HG03280 (cell line): Measurements from ENCODE around the gene NDUFAF2.
"Not testable (repeated sequence)": the region's sequence is repeated elsewhere in the genome, so short reads cannot be mapped to it uniquely, and the experiment has no call there.

ENCODE experiments used
- ATAC-seq: cut with Tn5 transposase; IDR thresholded peaks from one replicate; pipeline ENCODE4 v1.9.1; 2021; ENCODE audit warnings: mild to moderate bottlenecking, moderate library complexity; ENCODE audit not compliant: unreplicated experiment

The NDUFAF2 gene

GRCh38 chr5:61047346-61047745, 102.3 kb downstream of the NDUFAF2 start:
- no peak for ATAC-seq

GRCh38 chr5:61048534-61048933, 103.5 kb downstream of the NDUFAF2 start:
- ATAC-seq, result no peak

DNA sequence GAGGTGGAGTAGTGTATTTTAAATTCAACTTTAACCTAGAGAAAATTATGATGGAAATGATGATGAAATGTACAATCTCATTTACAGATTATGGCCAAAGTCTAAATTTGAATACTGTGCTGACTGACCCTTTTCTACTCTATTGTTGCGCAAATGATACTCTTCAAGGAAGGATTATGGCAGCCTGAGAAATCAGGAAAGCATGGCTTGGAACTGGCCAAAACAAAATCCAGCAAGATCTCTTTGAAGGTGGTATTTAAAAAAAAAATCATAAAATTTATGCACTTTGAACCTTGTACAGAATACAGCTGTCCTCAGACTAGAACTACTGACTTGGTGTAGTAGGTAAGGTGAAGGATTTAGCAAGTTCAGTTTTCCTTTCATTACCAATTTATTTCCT, 105.3 kb downstream of the NDUFAF2 start:
- no peak for ATAC-seq

DNA sequence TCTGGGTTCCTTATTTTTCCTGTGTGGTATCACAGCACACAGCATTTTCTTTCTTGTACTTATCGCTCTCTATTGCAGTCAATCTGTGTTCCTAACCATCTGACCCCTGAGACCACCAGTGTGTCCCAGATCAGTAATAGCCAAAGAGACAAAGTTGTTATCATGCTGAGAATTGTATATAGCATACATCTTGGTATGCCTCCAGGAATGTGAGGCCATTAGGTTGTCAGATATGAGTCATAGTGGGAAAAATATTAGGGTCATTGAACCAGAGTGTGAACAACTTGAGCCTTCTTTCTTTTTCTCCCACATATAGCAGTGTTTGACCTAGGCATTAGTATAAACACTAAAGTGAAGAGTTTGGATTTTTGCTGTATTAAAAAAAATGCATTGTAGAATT, 106.3 kb downstream of the NDUFAF2 start:
- ATAC-seq, result no peak

DNA sequence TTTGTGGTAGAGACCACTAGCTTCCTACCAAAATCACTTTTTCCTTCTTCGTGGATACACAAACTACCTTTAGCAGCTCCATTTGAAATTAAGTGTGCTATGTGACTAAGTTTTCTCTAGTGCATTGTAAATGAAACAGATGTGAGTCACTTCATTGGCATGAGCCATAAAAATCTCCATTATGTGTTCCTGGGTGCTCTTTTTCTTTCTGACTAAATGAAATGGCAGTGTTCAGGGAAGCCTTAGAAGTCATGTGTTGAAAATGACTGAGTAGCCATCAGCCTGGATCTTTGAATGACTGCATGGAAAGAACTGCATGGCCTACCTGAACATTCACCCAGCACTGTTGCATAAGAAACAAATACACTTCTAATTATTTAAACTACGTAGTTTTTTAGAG, 107.9 kb downstream of the NDUFAF2 start:
- no peak for ATAC-seq

GRCh38 chr5:61053937-61054336, 108.9 kb downstream of the NDUFAF2 start:
- ATAC-seq, result no peak

DNA sequence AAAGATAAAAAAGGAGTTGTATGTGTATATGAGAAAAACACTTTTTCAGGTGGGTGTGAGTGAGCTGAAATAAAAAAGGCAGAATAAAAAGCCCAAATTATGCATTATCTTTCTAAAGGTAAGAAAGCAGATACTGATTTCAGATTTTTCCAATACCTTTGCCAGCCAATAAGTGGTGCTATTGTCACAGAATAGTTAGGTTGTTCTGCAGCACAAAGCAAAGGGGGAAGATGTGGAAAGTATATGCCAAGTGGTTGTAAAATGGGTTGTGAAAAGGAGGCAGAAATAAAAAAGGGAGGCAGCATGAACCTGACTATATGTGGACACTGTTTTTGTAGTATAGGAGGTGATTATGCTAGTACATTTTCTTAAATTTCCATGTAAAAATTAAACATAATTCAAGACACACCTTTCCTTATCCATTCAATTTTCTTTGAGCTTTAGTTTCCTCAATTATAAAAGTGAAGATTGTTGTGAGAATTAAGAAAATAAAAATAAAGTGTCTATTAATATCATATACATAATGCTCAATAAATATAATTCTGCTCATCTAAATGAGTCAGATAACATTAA, 110.5 kb downstream of the NDUFAF2 start:
- no peak for ATAC-seq

DNA sequence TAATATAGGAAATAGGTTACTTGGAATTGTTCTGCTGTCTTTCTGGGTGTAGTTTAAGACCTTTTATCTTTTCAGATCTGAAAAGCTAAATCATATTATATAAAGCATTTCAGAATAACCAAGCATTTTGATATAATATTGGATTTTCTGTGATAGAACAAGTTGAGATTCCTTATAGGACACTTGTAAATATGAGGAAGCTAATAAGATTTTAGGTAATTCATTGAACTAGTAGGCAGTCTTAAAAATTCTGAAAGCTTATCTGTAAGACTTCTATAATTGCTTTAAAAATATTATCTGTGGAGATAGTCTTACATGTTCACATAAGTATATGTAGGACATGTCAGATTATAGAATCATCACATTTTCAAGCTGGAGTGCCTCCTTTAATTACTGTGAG, 114.5 kb downstream of the NDUFAF2 start:
- no peak for ATAC-seq

DNA sequence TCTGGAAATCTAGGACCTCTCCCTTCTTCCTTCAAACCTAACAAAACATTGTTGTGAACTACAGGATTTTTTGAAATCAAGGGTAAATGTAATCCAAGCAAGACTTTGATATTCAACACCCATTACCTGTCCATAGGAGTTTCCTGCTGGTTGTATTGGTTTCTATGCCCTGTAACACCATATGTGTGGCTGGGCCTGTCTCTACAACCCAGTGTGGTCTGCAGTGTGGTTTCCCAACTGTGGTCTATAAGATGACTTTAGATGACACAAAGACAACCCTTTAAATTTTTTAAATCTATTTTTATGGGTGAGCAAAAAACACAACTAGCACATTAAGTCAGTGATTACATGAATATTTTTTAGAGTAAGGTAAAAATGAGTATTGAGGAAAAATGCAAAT, 124.1 kb downstream of the NDUFAF2 start:
- ATAC-seq, result no peak

DNA sequence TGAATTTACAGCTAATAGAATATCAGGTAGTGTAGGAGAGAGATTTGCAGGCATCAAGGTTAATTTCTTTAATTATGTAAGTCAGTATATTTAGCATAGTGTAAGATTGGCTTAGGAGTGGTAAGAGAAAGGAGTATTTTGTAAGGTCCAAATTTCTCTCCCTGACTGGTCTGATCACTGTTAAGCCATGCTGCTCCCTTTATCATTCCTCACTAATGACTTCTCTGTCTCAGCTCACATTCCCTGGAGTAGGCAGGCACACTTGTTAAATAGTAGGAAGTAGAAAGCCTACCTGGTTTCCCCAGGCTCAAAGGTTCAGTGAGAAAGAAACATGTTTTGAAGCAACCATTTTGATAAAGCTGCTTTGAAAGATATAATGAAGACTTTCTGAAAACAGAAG, 126.5 kb downstream of the NDUFAF2 start:
- no peak for ATAC-seq

- ATAC-seq, result no peak
These were observed 131.6 kb downstream of the NDUFAF2 start for GRCh38 chr5:61076626-61077025.

DNA sequence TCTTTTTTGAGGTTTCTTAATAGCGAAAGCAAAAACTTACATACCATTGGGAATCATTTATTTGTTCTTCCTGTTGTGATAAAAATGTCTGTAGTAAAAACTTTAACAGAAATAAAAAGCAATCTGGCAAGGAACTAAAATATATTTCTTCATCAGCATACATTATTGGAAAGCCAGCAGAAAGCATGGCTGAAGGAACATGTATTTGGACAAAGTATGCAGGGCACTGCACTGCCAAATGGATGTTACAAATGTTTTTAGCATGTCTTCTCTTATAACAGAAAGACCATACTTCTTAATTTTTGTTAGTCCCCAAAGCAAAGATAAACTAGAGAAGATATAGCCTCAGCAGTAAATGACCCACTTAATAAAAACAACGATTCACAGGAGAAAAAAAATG, 136.7 kb downstream of the NDUFAF2 start:
- no peak for ATAC-seq

- no peak for ATAC-seq
These were observed 137.7 kb downstream of the NDUFAF2 start for GRCh38 chr5:61082516-61083280.

DNA sequence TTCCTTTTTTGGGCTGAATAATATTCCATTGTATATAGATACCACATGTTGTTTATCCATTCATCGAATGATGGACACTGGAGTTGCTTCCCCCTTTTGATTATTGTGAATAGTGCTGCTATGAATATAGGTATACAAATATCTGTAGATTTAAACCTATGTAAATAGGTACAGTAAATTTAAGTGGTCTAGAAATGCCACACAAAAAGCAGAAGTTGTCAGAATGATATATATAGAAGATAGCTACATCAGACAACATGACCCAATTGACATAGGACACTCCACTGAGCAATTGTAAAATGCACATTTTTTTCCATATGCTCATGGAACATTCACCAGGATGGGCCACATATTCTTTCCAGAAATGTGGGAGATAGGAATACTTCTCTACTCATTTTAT, 139.7 kb downstream of the NDUFAF2 start:
- no peak for ATAC-seq

GRCh38 chr5:61085885-61086284, 140.9 kb downstream of the NDUFAF2 start:
- ATAC-seq, result no peak

DNA sequence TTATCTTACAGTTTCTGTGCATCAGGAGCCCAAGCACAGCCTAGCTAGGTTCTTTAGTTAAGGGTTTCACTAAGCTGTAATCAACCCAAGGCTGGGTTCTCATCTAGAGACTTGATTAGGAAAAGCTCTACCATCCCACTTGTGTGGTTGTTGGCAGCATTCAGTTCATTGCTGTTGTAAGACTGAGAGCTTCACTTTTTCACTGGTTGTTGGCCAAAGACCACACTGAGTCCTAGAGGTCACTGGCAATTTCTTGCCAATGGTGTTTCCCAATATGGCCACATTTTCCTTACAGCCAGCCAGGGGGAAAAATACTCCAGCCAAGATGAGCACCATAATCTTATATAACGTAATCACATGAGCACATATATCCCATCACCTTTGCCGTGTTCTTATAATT, 142.9 kb downstream of the NDUFAF2 start:
- no peak for ATAC-seq

GRCh38 chr5:61089351-61089750, 144.3 kb downstream of the NDUFAF2 start:
- no peak for ATAC-seq

- ATAC-seq, result not testable (repeated sequence)
These were observed 148.2 kb downstream of the NDUFAF2 start for GRCh38 chr5:61093046-61093771.

DNA sequence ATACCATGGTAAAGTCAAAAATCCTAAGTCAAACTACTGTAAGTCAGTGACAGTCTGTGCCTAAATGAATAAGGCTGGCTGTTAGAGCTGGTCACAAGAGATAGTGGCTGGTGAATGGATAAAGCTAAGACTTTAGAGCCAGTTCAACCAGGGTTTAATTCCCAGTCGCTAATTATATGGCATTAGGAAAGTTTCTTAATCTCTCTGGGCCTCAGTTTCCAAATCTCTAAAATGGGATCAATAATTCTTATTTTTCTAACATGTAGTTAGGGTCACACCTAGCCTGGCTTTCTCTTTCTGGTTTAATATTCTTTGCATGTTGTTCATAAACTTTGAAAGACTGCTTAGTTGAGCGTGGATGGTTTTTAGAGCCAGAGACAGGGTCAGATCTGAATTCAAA, 152.5 kb downstream of the NDUFAF2 start:
- no peak for ATAC-seq

DNA sequence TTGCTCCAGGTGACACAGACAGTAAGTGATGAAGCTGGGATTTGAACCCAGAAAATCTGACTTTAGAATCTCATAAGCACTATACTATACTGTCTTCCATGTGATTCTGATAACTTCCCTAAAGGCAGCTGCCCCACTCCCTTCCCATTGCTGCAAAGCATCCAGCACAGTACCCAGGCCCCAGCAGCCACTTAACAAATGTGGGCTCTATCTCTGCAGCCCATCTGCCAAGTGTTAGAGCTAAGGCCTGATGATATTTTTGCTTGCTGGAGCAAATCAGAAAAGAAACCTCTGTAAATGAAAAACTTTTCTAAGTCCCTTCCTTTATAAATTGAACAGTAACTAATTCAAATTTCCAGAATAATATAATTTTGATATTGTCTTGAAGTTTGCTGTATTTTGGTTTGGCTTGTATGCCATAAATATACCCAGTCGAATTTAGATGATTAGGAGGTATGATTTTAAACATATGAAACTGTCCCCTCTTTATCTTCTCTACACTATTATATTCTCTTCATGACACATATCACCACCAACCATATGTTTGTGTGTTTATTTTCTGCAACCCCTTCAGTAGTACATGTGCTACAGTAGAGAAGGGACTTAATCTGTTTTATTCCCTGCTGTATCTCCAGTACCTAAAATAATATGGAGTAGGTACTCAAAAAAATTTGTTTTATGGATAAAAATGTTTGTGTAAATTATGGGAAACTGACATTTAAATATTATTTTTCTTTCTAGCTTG, 153.4 kb downstream of the NDUFAF2 start:
- ATAC-seq, result no peak

DNA sequence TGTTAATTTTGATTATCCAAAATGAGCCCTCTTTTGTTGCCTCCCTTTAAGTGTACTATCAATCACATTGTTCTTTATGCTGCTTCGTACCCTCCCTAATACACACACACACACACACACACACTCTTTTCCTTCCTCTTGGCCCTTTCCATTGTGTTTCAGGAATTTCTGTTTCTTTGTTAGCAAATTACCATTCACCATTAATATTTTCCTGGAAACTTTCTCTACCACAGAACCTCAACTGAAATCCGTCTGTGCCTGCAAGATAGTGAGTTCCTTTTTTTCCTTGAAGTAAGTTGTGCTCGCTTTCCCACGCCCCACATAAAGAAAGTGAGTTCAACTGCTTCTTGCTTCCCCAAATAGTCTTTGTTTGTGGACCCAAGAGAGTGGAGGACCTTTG, 155.4 kb downstream of the NDUFAF2 start:
- no peak for ATAC-seq
